Kasumi-1 (cell line): ENCODE data around the gene UBR4.

ENCODE experiments used
- DNase-seq, 2 experiments: peaks; one replicate each; lab custom pipeline; 2025; lab: John Stamatoyannopoulos, UW

UBR4 gene

GRCh38 chr1:19072285-19072981 lies 137.6 kb downstream of the UBR4 start:
- no peak for DNase-seq

- DNase-seq, result no peak
Observed at GRCh38 chr1:19071674-19072281, 138.3 kb downstream of the UBR4 start.

- no peak for DNase-seq
Observed at GRCh38 chr1:19070891-19071621, 139.0 kb downstream of the UBR4 start.

- DNase-seq, result no peak
Observed at GRCh38 chr1:19070197-19070651, 139.8 kb downstream of the UBR4 start.

GRCh38 chr1:19068639-19069276 lies 141.3 kb downstream of the UBR4 start:
- no peak for DNase-seq

GRCh38 chr1:19067912-19068638 lies 142.0 kb downstream of the UBR4 start:
- no peak for DNase-seq

GRCh38 chr1:19067182-19067911 lies 142.7 kb downstream of the UBR4 start:
- DNase-seq, result no peak

- no peak for DNase-seq
Observed at GRCh38 chr1:19066874-19067181, 143.2 kb downstream of the UBR4 start.

GRCh38 chr1:19066248-19066873 lies 143.7 kb downstream of the UBR4 start:
- no peak for DNase-seq

- DNase-seq, result no peak
Observed at GRCh38 chr1:19065526-19066247, 144.4 kb downstream of the UBR4 start.

GRCh38 chr1:19064906-19065450 lies 145.1 kb downstream of the UBR4 start:
- DNase-seq, result no peak

GRCh38 chr1:19063122-19063521 lies 146.9 kb downstream of the UBR4 start:
- no peak for DNase-seq

- DNase-seq, result no peak
Observed at GRCh38 chr1:19062258-19063029, 147.6 kb downstream of the UBR4 start.

- DNase-seq, result no peak
Observed at GRCh38 chr1:19061798-19062197, 148.3 kb downstream of the UBR4 start.

GRCh38 chr1:19061343-19061742 lies 148.7 kb downstream of the UBR4 start:
- no peak for DNase-seq

GRCh38 chr1:19059773-19060172 lies 150.3 kb downstream of the UBR4 start:
- no peak for DNase-seq

GRCh38 chr1:19058476-19058797 lies 151.6 kb downstream of the UBR4 start:
- no peak for DNase-seq

- DNase-seq, result no peak
Observed at GRCh38 chr1:19057784-19058475, 152.1 kb downstream of the UBR4 start.
